Measurements from ENCODE around the gene INSIG1.

DNA sequence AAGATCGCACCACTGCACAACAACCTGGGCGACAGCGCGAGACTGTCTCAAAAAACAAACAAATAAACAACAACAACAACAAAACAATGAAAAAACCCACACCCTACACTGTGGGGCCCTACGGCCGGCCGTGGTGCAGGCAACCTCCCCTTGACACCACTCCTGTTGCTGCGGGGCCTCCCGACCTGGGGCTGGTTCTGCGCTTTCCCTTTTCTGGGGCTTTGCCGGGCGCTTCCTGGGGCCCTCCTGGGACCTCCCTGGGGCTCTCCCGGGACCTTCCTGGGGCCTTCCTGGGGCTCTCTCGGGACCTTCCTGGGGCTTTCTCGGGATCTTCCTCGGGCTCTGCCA lies 46.6 kb downstream of the INSIG1 start:
- TF ChIP-seq, protein P1, sequence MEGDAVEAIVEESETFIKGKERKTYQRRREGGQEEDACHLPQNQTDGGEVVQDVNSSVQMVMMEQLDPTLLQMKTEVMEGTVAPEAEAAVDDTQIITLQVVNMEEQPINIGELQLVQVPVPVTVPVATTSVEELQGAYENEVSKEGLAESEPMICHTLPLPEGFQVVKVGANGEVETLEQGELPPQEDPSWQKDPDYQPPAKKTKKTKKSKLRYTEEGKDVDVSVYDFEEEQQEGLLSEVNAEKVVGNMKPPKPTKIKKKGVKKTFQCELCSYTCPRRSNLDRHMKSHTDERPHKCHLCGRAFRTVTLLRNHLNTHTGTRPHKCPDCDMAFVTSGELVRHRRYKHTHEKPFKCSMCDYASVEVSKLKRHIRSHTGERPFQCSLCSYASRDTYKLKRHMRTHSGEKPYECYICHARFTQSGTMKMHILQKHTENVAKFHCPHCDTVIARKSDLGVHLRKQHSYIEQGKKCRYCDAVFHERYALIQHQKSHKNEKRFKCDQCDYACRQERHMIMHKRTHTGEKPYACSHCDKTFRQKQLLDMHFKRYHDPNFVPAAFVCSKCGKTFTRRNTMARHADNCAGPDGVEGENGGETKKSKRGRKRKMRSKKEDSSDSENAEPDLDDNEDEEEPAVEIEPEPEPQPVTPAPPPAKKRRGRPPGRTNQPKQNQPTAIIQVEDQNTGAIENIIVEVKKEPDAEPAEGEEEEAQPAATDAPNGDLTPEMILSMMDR (IDR thresholded peaks at IDR 0.05), result no peak
- no peak for TF ChIP-seq POLR2A (IDR thresholded peaks at IDR 0.05)

Data from Peyer's patch (tissue), 4 donors.